ENCODE data around the gene SEL1L.

GRCh38 chr14:81485372-81485771, 48.3 kb downstream of the SEL1L start:
- TF ChIP-seq BHLHE40 (IDR thresholded peaks at IDR 0.05; ENCODE audit: low read depth, low read length) (no peak), REST (IDR thresholded peaks at IDR 0.05) (no peak), CTCF (IDR thresholded peaks at IDR 0.05) (no peak), CBX2 (IDR thresholded peaks at IDR 0.05; ENCODE audit: borderline replicate concordance, low read depth) (no peak), SREBF2 (IDR thresholded peaks at IDR 0.05) (no peak), POLR2A (IDR thresholded peaks at IDR 0.05; ENCODE audit: low read length) (no peak), RAD21 (conservative IDR thresholded peaks at IDR 0.05 in 1 of 2, IDR thresholded peaks at IDR 0.05 in 1 of 2) (no peak), EP300 (IDR thresholded peaks at IDR 0.05) (no peak)
